H1 (cell line): ENCODE results near the gene MDK. TPM values are rescaled to one million over a fixed set of nuclear protein-coding genes. Genes with fewer than 3 reads are reported as not detected.

Experiments
- ATF2 ChIP-seq: IDR thresholded peaks from 2 replicates; pipeline ENCODE4 v1.6.1; 2012; ENCODE audit warnings: low read length, inconsistent platforms
- CEBPB ChIP-seq: IDR thresholded peaks from 2 replicates; pipeline ENCODE4 v1.6.1; 2012; ENCODE audit warnings: low read depth, low read length
- CHD2 ChIP-seq: IDR thresholded peaks from 2 replicates; pipeline ENCODE4 v1.6.1; 2012; ENCODE audit warnings: low read length, improper control_type of control experiment
- CHD7 ChIP-seq: fragments of 300-600 bp; sonication (generic); IDR thresholded peaks from 2 replicates; pipeline ENCODE4 v1.7.1; 2012; ENCODE audit warnings: low read length, moderate library complexity, mild to moderate bottlenecking, inconsistent platforms; ENCODE audit not compliant: insufficient replicate concordance
- EP300 ChIP-seq, 2 experiments: IDR thresholded peaks; 1 replicate in 1 of 2; 2 replicates in 1 of 2; pipeline ENCODE4 v1.6.1; 2011 to 2012; ENCODE audit warnings: low read depth in 2 of 2, low read length in 2 of 2, mild to moderate bottlenecking in 2 of 2, borderline replicate concordance in 1 of 2, inconsistent platforms in 1 of 2, moderate library complexity in 1 of 2
- EZH2 ChIP-seq: fragments of 200-600 bp; sonication (generic); IDR thresholded peaks from 2 replicates; pipeline ENCODE4 v1.7.1; 2012; ENCODE audit warnings: low read depth, mild to moderate bottlenecking, moderate library complexity, low read length, inconsistent platforms; ENCODE audit not compliant: severe bottlenecking
- RFX5 ChIP-seq: IDR thresholded peaks from 2 replicates; pipeline ENCODE4 v1.6.1; 2011; ENCODE audit warnings: low read depth, low read length, improper control_type of control experiment, borderline replicate concordance
- SP1 ChIP-seq: IDR thresholded peaks from 2 replicates; pipeline ENCODE4 v1.6.1; 2011; ENCODE audit warnings: low read depth, low read length
- TEAD4 ChIP-seq: IDR thresholded peaks from 2 replicates; pipeline ENCODE4 v1.6.1; 2012; ENCODE audit warnings: low read depth, low read length, inconsistent platforms, mixed read lengths
- polyA plus RNA-seq, 7 experiments: library from polyadenylated mRNA; depleted of rRNA in 3 of 7; stranded (reverse) in 5 of 7; unstranded in 2 of 7; fragments of >200 nt in 5 of 7; fragments of 200-250 nt in 2 of 7; gene quantifications; 1 replicate in 5 of 7; 2 replicates in 1 of 7; 4 replicates in 1 of 7; pipeline versions ENCODE4 v1.2.1 to v1.2.3, GENCODE V29; 2011 to 2013; ENCODE audit warnings: missing spikeins in 2 of 7, mixed read lengths in 2 of 7
- total RNA-seq: library from RNA; stranded (reverse); fragmentation: NEBNext Ultra II Directional; extraction: Animal tissue kit (Norgen Biotek cat#: 25700); gene quantifications from 2 replicates; pipeline ENCODE4 v1.2.1, GENCODE V29; 2021

The MDK gene
- total and polyA plus RNA-seq, 2 of the 8 experiments (the other 6 are each of a cell fraction or from before 2014, with no cell fraction given), result 309 to 606 TPM

- TF ChIP-seq CHD7 (no peak), CHD2 (no peak), EP300 (IDR thresholded peaks at IDR 0.05; ENCODE audit: borderline replicate concordance in 1 of 2, low read depth in 2 of 2, low read length in 2 of 2) (no peak), RFX5 (no peak), ATF2 (no peak), TEAD4 (no peak), SP1 (no peak), CEBPB (no peak), EZH2 (no peak)
Measured at GRCh38 chr11:46421257-46421880, 39.9 kb downstream of the MDK start (continued).
